ENCODE measurements around the gene ABCG5.

ABCG5 gene

GRCh38 chr2:43796206-43796605 is 42.4 kb downstream of the ABCG5 start:
- DNase-seq (ENCODE audit: insufficient read length, low spot score) (no peak), FAIRE-seq (no peak)
- TF ChIP-seq CTCF (IDR thresholded peaks at IDR 0.05; ENCODE audit: insufficient read depth, missing control alignments) = no peak

DNA sequence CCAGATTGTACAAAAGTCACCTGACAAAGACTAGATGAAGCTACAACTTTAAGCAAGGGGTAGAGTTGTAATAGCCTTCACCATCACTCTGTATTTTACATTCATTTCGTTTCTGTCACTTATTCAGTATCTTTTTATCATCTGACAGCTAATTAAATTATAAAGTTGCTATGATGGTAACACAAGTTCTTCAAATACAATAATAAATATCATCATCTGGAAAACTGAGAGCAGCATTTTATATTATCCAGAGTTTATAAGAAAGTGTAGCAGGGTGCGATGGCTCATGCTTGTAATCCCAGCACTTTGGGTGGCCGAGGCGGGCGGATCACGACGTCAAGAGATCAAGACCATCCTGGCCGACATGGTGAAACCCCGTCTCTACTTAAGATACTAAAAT is 43.7 kb downstream of the ABCG5 start:
- FAIRE-seq (no peak), DNase-seq (ENCODE audit: insufficient read length, low spot score) (no peak)
- TF ChIP-seq CTCF (IDR thresholded peaks at IDR 0.05; ENCODE audit: insufficient read depth, missing control alignments) = no peak

DNA sequence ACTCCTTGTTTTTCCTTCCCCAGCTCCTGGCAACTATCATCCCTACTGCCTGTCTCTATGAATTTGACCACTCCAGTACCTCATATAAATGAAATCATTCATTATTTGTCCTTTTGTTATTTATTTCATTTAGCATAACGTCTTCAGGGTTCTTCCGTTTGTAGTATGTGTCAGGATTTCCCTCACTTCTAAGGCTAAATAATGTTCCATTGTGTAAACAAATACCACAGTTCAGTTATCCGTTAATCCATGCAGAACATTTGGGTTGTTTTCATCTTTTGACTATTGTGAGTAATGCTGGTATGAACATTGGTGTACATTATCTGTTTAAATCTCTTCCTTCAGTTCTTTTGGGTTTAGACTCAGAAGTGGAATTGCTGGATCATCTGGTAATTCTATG is 46.0 kb downstream of the ABCG5 start:
- DNase-seq (ENCODE audit: insufficient read length, low spot score) = no peak

GRCh38 chr2:43791035-43791765 is 47.4 kb downstream of the ABCG5 start:
- no peak for TF ChIP-seq CTCF (IDR thresholded peaks at IDR 0.05; ENCODE audit: insufficient read depth, missing control alignments)
- DNase-seq (ENCODE audit: insufficient read length, low spot score) = no peak
- no peak for FAIRE-seq

More for the DNA sequence above, 46.0 kb downstream of the ABCG5 start:
- FAIRE-seq = peak; percentile 48
- no peak for TF ChIP-seq CTCF (IDR thresholded peaks at IDR 0.05; ENCODE audit: insufficient read depth, missing control alignments)

- FAIRE-seq = no peak
- no peak for TF ChIP-seq CTCF (IDR thresholded peaks at IDR 0.05; ENCODE audit: insufficient read depth, missing control alignments)
Observed at GRCh38 chr2:43790147-43790546, 48.5 kb downstream of the ABCG5 start.

DNA sequence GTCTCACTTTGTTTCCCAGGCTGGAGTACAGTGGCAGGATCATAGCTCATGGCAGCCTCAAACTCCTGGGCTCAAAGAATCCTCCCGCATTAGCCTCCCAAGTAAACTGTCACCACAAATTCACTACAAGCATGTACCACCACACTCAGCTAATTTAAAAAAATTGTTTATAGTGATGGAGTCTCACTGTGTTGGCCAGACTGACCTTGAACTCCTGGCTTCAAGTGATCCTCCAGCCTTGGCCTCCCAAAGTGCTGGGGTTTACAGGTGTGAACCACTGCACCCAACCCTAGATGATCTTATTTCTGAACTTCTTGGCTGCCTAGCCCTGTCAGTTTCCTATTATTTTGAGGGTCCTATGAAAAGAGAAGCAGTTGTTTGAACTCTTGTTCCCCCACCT is 50.0 kb downstream of the ABCG5 start:
- DNase-seq (ENCODE audit: insufficient read length, low spot score) (no peak), FAIRE-seq (no peak)
- TF ChIP-seq CTCF (IDR thresholded peaks at IDR 0.05; ENCODE audit: insufficient read depth, missing control alignments) = no peak

More at GRCh38 chr2:43790147-43790546, 48.5 kb downstream of the ABCG5 start:
- no peak for DNase-seq (ENCODE audit: insufficient read length, low spot score)

- DNase-seq (ENCODE audit: insufficient read length, low spot score) (no peak), FAIRE-seq (no peak)
- TF ChIP-seq CTCF (IDR thresholded peaks at IDR 0.05; ENCODE audit: insufficient read depth, missing control alignments) = no peak
Observed at GRCh38 chr2:43787895-43788294, 50.7 kb downstream of the ABCG5 start.

All from D721Med (cell line).